ENCODE measurements around the gene CAPN10.

CAPN10 gene

DNA sequence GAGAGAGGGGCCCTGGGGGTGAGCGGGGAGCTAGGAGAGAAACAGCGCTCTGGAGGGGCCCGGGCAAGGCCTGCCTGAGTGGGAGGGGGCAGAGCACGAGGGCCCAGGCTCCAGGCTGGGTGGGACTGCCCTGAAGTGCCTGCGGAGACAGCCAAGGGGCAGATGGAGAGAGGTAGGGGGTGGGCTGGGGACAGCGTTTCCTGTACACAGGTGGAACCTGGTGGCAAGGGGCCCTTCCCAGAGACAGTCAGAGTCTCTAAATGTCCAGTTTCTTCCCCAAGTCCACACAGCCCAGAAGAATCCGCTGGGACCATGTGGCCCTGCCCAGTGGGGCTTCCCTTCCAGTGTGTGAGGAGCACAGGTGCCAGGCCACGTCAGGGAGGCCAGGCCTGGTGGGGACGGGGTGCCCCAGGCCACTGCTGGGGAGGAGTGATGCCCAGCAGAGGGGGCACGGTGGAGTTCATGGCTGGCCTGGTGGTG is 37.0 kb downstream of the CAPN10 start:
- H3K4me1 Mint-ChIP-seq (ENCODE audit: low read depth) = peaks cover 46% of the 10 kb centered on the region
- no peak overlapping the region for H3K4me3 Mint-ChIP-seq
- H3K27me3 Mint-ChIP-seq (ENCODE audit: low read depth) = no peaks in the 10 kb centered on the region
- H3K9me3 Mint-ChIP-seq = peaks cover 6% of the 10 kb centered on the region
- peaks cover 16% of the 10 kb centered on the region for H3K36me3 Mint-ChIP-seq (ENCODE audit: low read depth)
- peak overlapping the region; percentile 82 for H3K27ac Mint-ChIP-seq

DNA sequence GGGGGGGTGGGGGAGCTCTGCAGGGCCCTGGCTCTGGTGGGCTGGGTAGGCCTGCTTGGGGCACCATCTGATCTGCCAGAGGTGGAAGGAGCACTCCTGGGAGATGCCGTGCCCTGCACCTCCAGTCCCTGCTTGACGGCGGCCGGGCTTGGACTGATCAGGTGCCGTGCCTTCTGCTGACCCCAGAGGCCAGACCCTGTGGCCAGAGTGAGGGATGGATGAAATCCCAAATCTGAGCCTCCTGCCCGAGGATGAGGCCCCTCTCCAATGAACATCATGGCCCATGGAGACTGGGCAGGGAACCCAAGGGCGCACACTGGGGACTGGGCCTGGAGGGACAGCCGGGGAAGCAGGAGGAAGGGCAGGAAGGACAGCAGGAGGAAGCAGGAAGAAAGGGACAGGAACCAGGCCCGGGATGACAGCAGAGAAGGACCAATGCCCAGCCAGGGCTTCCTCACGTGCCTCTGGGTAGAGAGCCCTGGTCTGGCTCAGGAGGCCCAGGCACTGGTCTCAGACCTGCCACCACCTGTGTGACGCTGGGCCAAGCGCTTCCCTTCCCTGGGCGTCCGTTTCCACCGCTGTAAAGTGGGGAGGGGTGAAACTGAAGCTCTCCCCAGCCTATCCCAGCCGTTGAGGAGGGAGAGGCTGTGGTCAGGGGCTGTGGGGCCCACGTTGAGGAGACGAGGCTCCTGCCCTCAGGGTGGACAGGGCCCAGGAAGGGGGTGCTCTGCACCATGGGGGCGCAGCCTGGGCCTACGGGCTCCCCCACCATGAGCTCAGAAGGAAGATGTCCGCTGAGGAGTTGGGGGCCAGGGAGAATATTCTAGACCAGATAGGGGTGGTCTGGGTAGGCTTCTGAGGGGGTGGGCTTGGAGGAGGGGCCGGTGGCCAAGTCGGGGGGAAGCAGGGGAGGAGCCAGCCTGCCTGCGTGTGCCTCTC is 37.7 kb downstream of the CAPN10 start:
- no peaks in the 10 kb centered on the region for H3K9me3 Mint-ChIP-seq
- peak overlapping the region; percentile 83 for H3K27ac Mint-ChIP-seq
- peaks cover 41% of the 10 kb centered on the region for H3K4me1 Mint-ChIP-seq (ENCODE audit: low read depth)
- peaks cover 9% of the 10 kb centered on the region for H3K36me3 Mint-ChIP-seq (ENCODE audit: low read depth)
- H3K4me3 Mint-ChIP-seq = peak overlapping the region; percentile 72
- no peaks in the 10 kb centered on the region for H3K27me3 Mint-ChIP-seq (ENCODE audit: low read depth)

DNA sequence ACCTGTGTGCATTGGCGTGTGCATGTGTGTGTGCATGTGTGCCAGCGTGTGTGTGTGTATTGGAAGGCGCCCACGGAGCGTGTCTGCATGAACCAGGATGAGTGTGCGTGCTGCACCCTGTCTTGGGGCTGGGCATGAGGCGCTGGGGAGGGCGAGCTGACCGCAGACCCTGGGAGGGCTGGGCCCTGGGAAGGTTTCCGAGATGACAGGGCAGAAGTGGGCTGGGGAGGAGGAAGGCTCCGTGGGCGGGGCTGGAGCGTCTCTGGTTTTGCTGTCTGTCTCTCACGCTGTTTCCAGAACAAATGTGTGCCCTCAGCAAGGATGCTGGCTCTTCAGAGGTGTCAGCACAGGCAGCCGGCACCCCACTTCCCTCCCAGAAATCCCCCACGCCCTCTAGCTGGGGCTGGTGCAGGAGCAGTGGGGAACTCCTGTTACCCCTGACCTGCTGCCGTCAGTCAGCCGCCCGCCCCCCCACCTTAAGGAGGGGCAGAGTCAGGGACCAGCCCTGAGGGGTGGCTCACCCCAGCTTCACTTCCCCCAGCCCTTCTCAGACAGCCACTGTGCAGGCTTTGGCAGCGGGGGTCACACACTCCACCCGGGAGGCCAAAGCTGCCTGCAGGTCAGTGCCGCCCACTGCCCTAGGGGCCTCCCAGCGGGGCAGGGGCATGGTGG is 38.6 kb downstream of the CAPN10 start, which contains the start of gene GPR35:
GPR35 (plus strand) TSS at position 531 of the 672 bp plus-strand sequence. CDS start 4,473 bp downstream, outside the sequence.
- Mint-ChIP-seq H3K4me1 (ENCODE audit: low read depth) (peaks cover 37% of the 10 kb centered on the region), H3K36me3 (ENCODE audit: low read depth) (peaks cover 9% of the 10 kb centered on the region), H3K4me3 (peak within 1 kb of the TSS; percentile 72), H3K9me3 (no peaks in the 10 kb centered on the region), H3K27ac (peak within 1 kb of the TSS; percentile 83), H3K27me3 (ENCODE audit: low read depth) (no peaks in the 10 kb centered on the region)

DNA sequence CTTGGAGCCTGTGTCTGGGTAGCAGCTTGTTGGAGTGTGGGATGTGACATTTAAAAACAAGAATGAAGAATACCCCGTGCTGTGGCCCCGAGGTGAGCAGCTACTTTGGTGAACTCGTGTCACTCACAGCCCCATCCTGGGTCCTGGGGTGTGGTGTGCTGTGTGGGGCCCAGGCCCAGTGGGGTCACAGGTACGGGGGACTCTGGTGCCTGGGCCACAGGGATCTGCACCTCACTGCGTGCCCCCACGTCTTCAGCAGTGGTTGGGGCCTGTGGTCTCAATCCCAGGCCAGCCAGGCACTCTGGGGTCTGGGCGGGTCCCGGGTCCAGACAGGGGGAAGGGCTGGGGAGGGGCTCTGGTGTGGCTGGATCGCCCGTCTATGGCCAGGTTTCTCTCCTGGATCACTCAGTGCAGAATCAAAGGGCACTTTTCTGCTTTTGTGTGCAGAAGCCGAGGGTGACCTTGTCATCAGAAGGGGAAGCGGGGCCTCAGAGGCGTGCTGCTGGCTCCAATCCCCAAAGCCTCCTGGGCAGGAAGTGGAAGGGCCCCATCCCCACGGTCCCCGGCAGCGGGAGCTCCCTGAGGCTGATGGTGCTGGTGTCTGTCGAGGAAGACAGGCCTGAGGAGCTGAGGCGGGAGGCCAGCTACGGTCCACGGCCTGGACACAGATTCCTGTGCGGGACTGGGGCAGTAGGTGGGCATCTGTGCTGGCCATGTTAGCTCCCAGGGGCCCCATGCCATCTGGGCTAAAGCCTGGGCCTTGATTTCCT is 40.2 kb downstream of the CAPN10 start:
- peaks cover 6% of the 10 kb centered on the region for H3K36me3 Mint-ChIP-seq (ENCODE audit: low read depth)
- H3K27ac Mint-ChIP-seq = peak overlapping the region; percentile 63
- peaks cover 28% of the 10 kb centered on the region for H3K4me1 Mint-ChIP-seq (ENCODE audit: low read depth)
- no peaks in the 10 kb centered on the region for H3K9me3 Mint-ChIP-seq
- H3K27me3 Mint-ChIP-seq (ENCODE audit: low read depth) = no peaks in the 10 kb centered on the region
- peak overlapping the region; percentile 34 for H3K4me3 Mint-ChIP-seq

DNA sequence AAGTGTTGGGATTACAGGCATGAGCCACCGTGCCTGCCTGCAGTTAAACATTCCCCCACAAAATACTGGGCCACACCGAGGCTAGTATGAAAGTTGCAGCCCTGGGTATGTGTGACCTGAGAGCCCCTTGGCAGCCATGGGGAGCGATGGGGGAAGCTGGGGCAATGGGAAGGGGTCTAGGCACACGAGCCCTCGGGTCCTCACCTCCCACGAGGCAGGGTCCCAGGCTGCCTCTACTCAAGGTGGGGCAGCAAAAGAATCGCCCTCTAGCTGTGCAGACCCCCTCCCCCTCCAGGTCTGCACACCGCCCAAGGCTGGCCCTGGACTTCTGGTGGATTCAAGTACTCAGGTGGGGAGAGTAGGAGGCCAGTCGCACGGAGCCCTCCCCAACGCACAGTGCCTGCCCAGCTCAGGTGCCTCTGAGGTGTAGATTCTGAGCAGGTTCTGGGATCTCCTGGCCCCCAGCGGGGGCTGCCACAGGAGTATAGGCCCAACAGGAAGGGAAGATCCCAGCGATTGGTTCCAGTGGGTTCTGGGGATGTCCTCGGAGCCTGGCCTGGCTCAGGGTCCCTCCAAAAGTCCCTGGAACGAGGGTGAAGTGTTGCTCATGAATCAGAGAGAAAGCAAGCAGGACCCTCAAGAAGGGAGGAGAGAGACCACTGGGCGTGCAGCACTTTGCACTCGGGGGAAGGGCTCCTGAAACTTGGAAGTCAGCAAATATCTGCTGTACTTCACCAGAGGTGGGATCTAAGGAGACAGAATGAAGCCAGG is 41.4 kb downstream of the CAPN10 start:
- Mint-ChIP-seq H3K9me3 (peaks cover 7% of the 10 kb centered on the region), H3K4me3 (no peak overlapping the region), H3K36me3 (ENCODE audit: low read depth) (peaks cover 13% of the 10 kb centered on the region), H3K4me1 (ENCODE audit: low read depth) (peaks cover 19% of the 10 kb centered on the region), H3K27ac (no peak overlapping the region), H3K27me3 (ENCODE audit: low read depth) (no peaks in the 10 kb centered on the region)

DNA sequence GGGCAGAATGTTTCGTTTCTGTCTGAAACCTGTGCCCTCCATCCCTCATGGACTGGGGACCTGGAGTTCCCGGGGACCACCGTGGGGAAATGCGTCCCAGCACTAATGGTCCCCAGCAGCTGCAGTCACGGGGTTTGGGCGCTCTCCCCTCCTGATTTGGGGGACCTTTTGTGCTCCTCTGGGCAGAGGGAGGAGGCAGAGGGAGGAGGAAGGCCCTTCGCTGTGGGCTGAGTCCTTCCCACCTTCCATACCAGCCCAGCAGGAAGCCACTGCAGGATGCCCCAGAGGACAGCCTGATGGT is 41.9 kb downstream of the CAPN10 start:
- Mint-ChIP-seq H3K27me3 (ENCODE audit: low read depth) (no peaks in the 10 kb centered on the region), H3K36me3 (ENCODE audit: low read depth) (peaks cover 18% of the 10 kb centered on the region), H3K4me1 (ENCODE audit: low read depth) (peaks cover 17% of the 10 kb centered on the region), H3K4me3 (no peak overlapping the region), H3K9me3 (peaks cover 12% of the 10 kb centered on the region), H3K27ac (no peak overlapping the region)

DNA sequence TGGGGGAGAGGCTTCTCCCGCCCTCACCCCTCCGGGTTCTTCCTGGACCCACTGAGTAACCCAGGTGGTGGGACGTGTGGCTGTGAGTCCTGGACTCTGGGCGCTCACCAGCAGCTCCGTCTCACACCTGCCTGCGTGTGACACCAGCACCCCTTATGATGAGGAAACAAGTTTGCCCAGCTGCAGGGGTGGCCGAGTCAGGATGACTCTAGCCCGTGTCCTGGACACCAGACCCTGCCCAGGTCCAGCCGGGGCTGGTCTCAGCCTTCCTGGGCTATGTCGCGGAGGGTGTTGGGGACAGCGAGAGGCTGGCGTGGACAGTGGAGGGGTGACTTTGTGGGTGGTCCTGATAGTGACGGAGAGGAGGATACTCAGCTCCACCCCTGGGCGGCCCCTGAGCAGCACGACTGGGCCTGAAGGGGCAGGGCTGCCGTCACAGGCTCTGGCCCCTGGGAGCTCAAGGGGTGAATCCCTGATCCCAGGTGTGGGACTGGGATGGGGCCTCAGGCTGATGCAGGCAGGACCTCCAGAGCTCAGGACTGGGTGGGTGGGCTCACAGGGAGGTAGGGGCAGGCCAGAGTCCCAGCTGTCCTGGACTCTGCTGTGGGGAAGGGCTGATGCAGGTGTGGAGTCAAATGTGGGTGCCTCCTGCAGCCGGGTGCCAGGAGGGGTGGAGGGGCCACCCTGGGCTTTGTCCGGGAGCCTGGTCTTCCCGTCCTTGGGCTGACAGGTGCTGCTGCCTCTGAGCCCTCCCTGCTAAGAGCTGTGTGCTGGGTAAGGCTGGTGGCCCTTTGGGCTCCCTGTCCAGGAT is 42.5 kb downstream of the CAPN10 start:
- no peaks in the 10 kb centered on the region for H3K27me3 Mint-ChIP-seq (ENCODE audit: low read depth)
- peaks cover 16% of the 10 kb centered on the region for H3K4me1 Mint-ChIP-seq (ENCODE audit: low read depth)
- no peak overlapping the region for H3K4me3 Mint-ChIP-seq
- H3K27ac Mint-ChIP-seq = no peak overlapping the region
- peaks cover 18% of the 10 kb centered on the region for H3K9me3 Mint-ChIP-seq
- H3K36me3 Mint-ChIP-seq (ENCODE audit: low read depth) = peaks cover 20% of the 10 kb centered on the region

DNA sequence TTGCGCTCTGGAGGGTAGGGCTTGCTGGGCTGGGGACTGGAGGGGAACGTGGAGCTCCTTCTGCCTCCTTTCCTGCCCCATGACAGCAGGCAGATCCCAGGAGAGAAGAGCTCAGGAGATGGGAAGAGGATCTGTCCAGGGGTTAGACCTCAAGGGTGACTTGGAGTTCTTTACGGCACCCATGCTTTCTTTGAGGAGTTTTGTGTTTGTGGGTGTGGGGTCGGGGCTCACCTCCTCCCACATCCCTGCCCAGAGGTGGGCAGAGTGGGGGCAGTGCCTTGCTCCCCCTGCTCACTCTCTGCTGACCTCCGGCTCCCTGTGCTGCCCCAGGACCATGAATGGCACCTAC is 43.1 kb downstream of the CAPN10 start:
- no peak overlapping the region for H3K27ac Mint-ChIP-seq
- peaks cover 23% of the 10 kb centered on the region for H3K9me3 Mint-ChIP-seq
- peaks cover 20% of the 10 kb centered on the region for H3K36me3 Mint-ChIP-seq (ENCODE audit: low read depth)
- H3K4me1 Mint-ChIP-seq (ENCODE audit: low read depth) = peaks cover 13% of the 10 kb centered on the region
- no peak overlapping the region for H3K4me3 Mint-ChIP-seq
- H3K27me3 Mint-ChIP-seq (ENCODE audit: low read depth) = no peaks in the 10 kb centered on the region

DNA sequence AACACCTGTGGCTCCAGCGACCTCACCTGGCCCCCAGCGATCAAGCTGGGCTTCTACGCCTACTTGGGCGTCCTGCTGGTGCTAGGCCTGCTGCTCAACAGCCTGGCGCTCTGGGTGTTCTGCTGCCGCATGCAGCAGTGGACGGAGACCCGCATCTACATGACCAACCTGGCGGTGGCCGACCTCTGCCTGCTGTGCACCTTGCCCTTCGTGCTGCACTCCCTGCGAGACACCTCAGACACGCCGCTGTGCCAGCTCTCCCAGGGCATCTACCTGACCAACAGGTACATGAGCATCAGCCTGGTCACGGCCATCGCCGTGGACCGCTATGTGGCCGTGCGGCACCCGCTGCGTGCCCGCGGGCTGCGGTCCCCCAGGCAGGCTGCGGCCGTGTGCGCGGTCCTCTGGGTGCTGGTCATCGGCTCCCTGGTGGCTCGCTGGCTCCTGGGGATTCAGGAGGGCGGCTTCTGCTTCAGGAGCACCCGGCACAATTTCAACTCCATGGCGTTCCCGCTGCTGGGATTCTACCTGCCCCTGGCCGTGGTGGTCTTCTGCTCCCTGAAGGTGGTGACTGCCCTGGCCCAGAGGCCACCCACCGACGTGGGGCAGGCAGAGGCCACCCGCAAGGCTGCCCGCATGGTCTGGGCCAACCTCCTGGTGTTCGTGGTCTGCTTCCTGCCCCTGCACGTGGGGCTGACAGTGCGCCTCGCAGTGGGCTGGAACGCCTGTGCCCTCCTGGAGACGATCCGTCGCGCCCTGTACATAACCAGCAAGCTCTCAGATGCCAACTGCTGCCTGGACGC is 43.6 kb downstream of the CAPN10 start:
- Mint-ChIP-seq H3K27me3 (ENCODE audit: low read depth) (no peaks in the 10 kb centered on the region), H3K4me1 (ENCODE audit: low read depth) (peaks cover 7% of the 10 kb centered on the region), H3K36me3 (ENCODE audit: low read depth) (peaks cover 20% of the 10 kb centered on the region), H3K9me3 (peaks cover 29% of the 10 kb centered on the region), H3K27ac (no peak overlapping the region), H3K4me3 (no peak overlapping the region)

DNA sequence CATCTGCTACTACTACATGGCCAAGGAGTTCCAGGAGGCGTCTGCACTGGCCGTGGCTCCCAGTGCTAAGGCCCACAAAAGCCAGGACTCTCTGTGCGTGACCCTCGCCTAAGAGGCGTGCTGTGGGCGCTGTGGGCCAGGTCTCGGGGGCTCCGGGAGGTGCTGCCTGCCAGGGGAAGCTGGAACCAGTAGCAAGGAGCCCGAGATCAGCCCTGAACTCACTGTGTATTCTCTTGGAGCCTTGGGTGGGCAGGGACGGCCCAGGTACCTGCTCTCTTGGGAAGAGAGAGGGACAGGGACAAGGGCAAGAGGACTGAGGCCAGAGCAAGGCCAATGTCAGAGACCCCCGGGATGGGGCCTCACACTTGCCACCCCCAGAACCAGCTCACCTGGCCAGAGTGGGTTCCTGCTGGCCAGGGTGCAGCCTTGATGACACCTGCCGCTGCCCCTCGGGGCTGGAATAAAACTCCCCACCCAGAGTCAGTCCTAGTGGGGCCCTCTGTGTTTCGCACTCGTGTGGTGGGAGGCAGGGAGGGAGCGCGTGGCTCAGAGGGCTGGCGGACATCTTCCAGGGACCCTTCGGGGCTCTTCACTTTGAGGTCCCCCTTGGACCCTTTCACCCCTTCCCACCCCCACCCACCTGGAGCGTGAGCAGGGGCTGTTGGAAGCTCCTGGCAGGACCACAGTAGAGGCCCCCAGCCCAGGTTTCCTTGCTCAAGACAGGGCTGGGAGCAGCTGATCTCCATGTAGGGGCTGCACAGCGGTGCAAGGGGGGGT is 44.4 kb downstream of the CAPN10 start:
- Mint-ChIP-seq H3K9me3 (peaks cover 29% of the 10 kb centered on the region), H3K4me3 (no peak overlapping the region), H3K27ac (no peak overlapping the region), H3K27me3 (ENCODE audit: low read depth) (no peaks in the 10 kb centered on the region), H3K4me1 (ENCODE audit: low read depth) (peaks cover 3% of the 10 kb centered on the region), H3K36me3 (ENCODE audit: low read depth) (peaks cover 20% of the 10 kb centered on the region)

DNA sequence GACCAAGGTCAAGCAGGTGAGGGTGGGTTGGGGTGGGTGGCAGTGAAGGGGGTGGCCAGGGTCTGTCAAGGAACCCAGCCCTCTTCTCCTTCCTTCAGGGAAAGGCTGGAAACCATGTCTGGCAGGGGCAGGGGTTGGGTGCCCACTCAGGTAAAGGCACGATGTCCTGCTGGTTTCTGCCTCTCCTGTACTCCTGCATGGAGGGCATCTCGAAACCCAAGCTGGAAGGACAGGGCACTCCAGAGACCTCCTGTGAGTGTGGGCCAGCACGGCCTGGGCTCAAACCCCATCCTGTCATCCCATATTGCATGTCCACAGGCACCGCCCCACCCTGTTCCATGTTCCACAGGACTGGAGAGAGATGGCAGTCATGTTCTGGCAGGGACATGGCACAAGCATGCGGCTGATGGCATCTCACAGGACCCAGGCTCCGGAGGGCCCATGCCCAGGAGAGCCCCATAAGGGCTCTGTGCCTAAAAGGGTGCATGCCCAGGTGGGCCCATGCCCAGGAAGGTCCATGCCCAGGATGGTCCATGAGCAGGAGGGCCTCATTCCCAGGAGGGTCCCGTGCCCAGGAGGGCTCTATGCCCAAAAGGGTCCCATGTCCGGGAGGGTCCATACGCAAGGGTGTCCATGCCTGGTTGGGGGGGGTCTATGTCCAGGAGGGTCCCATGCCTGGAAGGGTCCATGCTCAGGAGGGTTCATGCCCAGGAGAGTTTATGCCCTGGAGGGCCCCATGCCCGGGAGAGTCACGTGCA is 45.2 kb downstream of the CAPN10 start:
- Mint-ChIP-seq H3K36me3 (ENCODE audit: low read depth) (peaks cover 20% of the 10 kb centered on the region), H3K27me3 (ENCODE audit: low read depth) (no peaks in the 10 kb centered on the region), H3K27ac (no peak overlapping the region), H3K4me1 (ENCODE audit: low read depth) (peaks cover 2% of the 10 kb centered on the region), H3K4me3 (no peak overlapping the region), H3K9me3 (peaks cover 29% of the 10 kb centered on the region)

DNA sequence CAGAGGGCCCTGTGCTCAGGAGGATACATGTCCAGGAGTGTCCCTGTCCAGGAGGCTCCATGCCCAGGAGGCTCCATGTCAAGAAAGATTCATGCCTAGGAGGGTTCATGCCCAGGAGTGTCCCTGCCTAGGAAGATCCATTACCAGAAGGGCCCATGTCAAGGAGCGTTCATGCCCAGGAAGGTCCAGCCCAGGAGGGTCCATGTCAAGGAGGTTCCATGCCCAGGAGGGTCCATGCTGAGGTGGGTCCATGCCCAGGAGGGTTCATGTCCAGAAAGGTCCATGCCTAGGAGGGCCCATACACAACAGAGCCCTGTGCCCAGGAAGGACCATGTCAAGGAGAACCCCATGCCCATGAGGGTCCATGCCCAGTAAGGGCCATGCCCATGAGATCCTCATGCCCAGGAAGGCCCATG is 45.8 kb downstream of the CAPN10 start:
- Mint-ChIP-seq H3K4me3 (no peak overlapping the region), H3K9me3 (peaks cover 29% of the 10 kb centered on the region), H3K27me3 (ENCODE audit: low read depth) (no peaks in the 10 kb centered on the region), H3K27ac (no peak overlapping the region), H3K36me3 (ENCODE audit: low read depth) (peaks cover 20% of the 10 kb centered on the region), H3K4me1 (ENCODE audit: low read depth) (no peaks in the 10 kb centered on the region)

Data from T-helper 1 cell treated with Interleukin-12 subunit alpha and Interleukin-12 subunit beta and Interleukin-4 antibody, amounts not matched to agents 30 μg/mL and 1 μg/mL, for 36 hours (primary cell).